AG09319 (cell line): ENCODE data around the gene ARPC4.

Experiments used
- DNase-seq: peaks from one replicate; pipeline ENCODE4 v3.0.0-alpha.2; 2010; ENCODE audit warnings: low read depth; ENCODE audit errors: extremely low read depth
- TF ChIP-seq, protein P1 (sequence below): IDR thresholded peaks from 2 replicates; pipeline ENCODE4 v1.5.1; 2011; ENCODE audit warnings: low read depth, mild to moderate bottlenecking, inconsistent platforms, low read length, moderate library complexity

Gene ARPC4

DNA sequence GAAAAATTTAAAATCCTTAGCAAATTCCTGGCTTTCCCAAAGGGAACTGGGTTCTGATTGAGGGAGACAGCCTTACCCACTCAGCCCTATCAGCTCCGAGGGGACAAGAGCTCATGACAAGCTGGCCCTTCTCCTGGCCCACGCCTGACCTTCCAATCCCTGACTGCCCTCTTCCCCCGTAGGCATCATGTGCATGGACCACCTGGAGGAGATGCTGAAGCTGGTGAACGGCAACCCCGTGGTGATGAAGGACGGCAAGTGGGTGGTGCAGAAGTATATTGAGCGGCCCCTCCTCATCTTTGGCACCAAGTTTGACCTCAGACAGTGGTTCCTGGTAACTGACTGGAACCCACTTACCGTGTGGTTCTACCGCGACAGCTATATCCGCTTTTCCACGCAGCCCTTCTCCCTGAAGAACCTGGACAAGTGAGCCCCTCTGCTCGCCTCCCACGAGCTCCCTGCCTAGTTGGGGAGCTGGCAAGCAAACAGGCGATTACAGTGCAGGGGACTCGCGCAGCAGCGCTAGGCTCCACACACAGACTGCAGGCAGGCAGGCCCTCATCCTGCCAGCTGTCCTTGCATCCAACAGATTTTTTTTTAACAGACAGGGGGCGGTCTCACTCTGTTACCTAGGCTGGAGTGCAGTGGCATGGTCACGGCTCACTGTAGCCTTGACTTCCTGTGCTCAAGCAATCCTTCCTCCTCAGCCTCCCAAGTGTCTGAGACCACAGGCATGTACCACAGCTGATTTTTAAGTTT is 34.1 kb downstream of the ARPC4 start:
- TF ChIP-seq, protein P1, sequence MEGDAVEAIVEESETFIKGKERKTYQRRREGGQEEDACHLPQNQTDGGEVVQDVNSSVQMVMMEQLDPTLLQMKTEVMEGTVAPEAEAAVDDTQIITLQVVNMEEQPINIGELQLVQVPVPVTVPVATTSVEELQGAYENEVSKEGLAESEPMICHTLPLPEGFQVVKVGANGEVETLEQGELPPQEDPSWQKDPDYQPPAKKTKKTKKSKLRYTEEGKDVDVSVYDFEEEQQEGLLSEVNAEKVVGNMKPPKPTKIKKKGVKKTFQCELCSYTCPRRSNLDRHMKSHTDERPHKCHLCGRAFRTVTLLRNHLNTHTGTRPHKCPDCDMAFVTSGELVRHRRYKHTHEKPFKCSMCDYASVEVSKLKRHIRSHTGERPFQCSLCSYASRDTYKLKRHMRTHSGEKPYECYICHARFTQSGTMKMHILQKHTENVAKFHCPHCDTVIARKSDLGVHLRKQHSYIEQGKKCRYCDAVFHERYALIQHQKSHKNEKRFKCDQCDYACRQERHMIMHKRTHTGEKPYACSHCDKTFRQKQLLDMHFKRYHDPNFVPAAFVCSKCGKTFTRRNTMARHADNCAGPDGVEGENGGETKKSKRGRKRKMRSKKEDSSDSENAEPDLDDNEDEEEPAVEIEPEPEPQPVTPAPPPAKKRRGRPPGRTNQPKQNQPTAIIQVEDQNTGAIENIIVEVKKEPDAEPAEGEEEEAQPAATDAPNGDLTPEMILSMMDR = no peak; the same call in 1 of the 2 replicates
- DNase-seq = no peak

DNA sequence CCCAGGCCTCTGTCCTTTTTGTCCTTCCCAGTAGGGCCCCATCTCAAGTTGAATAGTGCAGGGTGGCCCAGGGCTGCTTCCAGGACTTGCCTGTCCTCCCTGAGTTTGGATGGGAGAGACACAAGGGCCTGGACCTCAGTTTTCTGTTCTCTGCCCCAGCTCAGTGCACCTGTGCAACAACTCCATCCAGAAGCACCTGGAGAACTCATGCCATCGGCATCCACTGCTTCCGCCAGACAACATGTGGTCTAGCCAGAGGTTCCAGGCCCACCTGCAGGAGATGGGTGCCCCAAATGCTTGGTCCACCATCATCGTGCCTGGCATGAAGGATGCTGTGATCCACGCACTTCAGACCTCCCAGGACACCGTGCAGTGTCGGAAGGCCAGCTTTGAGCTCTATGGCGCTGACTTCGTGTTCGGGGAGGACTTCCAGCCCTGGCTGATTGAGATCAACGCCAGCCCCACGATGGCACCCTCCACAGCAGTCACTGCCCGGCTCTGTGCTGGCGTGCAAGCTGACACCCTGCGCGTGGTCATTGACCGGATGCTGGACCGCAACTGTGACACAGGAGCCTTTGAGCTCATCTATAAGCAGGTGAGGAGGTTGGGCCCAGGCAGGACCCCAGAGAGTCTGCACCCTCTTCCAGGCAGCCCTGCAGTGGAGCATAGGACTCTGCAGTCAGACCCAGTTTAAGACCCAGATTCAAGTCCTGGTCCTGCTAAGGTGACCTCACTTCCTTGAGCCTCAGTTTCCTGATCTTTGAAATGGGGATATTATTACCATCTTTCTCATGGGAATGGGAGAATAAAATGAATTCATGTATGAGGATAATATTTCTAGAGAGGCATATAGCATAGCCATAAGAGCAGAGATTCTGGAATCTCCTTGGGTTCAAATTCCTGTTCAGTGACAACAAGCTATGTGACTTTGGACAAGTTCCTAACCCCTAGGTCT is 36.2 kb downstream of the ARPC4 start:
- TF ChIP-seq, protein P1 = no peak
- DNase-seq = no peak

DNA sequence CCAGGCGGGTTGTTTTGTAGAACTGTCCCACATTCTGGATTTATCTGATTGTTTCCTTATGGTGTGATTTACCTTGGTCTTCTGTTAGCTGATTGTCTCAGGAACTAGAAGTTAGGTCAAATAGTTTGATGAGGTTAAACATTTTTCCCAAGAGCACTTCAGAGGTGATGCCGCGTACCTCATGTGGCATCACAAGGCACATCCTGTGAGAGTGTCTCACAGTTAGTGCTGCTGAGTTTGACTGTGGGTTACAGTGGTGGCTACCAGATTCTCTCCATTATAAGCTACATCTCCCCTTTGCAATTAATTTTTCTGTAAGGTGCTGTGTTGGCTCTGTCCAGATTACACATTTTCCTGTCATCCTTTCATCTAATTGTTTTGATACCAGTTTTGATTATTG is 38.4 kb downstream of the ARPC4 start:
- TF ChIP-seq, protein P1 = no peak
- DNase-seq = no peak

DNA sequence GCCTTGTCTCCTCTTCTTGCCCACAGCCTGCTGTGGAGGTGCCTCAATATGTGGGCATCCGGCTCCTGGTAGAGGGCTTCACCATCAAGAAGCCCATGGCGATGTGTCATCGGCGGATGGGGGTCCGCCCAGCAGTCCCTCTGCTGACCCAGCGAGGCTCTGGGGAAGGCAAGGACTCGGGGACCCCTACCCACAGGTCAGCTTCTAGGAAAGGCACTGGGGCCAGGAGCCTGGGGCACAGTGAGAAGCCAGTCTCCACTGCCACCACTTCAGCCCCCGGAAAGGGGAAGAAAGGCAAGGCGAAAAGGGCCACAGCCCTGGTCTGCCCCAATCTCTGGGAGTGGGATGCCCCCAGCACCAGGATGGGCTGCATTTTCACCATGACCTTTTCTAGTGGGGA is 40.2 kb downstream of the ARPC4 start:
- no peak for DNase-seq
- TF ChIP-seq, protein P1 = no peak

DNA sequence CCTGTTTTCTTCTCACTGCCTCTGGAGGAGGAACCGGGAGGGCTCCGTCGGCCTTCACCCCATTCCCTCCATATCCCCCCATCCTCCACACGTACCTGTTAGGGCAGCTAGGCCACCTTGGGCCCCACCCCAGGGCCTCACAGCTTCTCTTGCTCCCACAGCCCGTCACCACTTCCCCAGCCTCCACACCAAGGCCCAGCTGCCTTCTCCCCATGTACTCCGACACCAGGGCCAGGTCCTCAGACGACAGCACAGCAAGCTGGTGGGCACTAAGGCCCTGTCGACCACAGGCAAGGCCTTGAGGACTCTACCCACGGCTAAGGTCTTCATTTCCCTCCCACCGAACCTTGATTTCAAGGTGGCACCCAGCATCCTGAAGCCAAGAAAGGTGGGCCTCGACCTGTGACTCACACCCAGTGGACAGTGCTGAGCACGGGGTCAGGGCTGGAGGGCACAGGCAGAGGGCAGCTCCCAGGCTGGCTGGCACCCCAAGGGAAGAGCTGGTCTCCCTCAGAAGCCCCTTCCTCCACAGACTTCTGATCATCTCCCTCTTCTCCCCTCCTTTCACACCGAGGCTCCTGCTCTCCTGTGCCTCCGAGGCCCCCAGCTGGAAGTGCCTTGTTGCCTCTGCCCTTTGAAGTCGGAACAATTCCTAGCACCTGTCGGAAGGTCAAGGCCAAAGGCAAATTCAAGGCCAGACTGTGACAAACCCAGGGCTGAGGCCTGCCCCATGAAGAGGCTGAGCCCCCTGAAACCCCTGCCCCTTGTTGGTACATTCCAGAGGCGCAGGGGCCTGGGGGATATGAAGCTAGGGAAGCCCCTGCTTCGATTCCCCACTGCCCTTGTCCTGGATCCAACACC is 41.9 kb downstream of the ARPC4 start:
- TF ChIP-seq, protein P1 = no peak

DNA sequence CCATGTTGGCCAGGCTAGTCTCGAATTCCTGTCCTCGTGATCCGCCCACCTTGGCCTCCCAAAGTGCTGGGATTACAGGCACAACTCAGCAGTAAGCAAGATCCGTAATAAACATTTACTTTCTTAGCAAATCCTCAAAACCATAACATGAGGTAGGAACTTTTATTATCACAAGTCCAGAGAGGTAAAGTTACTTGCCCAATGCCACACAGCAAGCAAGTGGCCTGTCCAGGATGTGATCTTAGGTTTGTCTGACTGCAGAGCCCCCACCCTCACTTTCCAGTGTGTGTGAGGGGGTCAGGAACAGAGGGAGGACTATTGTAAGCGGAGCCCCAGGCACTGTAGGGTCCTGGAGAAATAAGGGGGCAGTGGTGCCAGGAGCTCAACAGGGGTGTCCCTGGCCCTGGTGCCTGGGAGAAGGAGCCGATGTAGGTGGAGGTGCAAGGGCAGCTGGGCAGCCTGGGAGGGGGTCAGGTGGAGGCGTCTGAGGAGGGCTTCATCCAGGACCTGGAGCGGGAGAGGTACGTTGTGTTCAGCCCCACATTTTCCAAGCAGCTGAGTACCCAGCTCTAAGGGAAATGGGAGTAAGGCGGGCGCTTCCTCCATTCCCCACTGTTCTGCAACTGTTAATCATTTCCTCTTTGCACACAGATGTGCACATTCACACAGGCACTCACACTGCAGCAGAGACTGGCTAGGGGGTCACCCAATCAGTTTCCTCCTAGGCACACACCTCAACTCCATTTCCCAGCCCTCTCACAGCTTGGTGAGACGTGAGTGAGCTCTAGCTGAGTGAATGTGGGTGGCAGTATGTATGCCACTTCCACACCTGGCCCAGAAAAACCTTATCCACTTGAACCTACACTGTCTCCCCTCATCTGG is 45.1 kb downstream of the ARPC4 start:
- TF ChIP-seq, protein P1 = no peak
- no peak for DNase-seq

More for the DNA sequence above, 41.9 kb downstream of the ARPC4 start:
- DNase-seq = no peak
